ENCODE measurements around the gene MAD1L1. TPM values are rescaled to one million over a fixed set of nuclear protein-coding genes. Genes with fewer than 3 reads are reported as not detected.

The MAD1L1 gene
- total RNA-seq, 1 donor from 2014 or later, result 59.6 TPM

- H3K4me3 ChIP-seq, result no peak overlapping the region
- H3K4me1 ChIP-seq, result no peaks in the 10 kb centered on the region
- H3K36me3 ChIP-seq, result peaks cover 0 to 4% of the 10 kb centered on the region in 2 donors
- no peak overlapping the region for H3K27ac ChIP-seq
- H3K27me3 ChIP-seq, result no peaks in the 10 kb centered on the region
- TF ChIP-seq CTCF (IDR thresholded peaks at IDR 0.05), result no peak
- DNase-seq (ENCODE audit: low spot score in 2 of 2), result peak in 1 of 2 donors; percentile 37
- intact Hi-C loops (cut with DNase I), result no loop called here
- no peaks in the 10 kb centered on the region for H3K9me3 ChIP-seq
Observed at GRCh38 chr7:2005786-2006185, 227.0 kb downstream of the MAD1L1 start.

GRCh38 chr7:2004841-2005725 lies 227.7 kb downstream of the MAD1L1 start:
- intact Hi-C loops (cut with DNase I), result no loop called here
- no peaks in the 10 kb centered on the region for H3K9me3 ChIP-seq
- H3K4me1 ChIP-seq, result no peaks in the 10 kb centered on the region
- no peak for TF ChIP-seq CTCF (IDR thresholded peaks at IDR 0.05)
- H3K4me3 ChIP-seq, result no peak overlapping the region
- peak in 1 of 2 donors; percentile 59 for DNase-seq (ENCODE audit: low spot score in 2 of 2)
- H3K36me3 ChIP-seq, result peaks cover 0 to 4% of the 10 kb centered on the region in 2 donors
- no peaks in the 10 kb centered on the region for H3K27me3 ChIP-seq
- H3K27ac ChIP-seq, result no peak overlapping the region

GRCh38 chr7:2003931-2004812 lies 228.6 kb downstream of the MAD1L1 start:
- intact Hi-C loops (cut with DNase I), result no loop called here
- DNase-seq (ENCODE audit: low spot score in 2 of 2), result peak in 1 of 2 donors; percentile 58
- no peak overlapping the region for H3K4me3 ChIP-seq
- H3K9me3 ChIP-seq, result no peaks in the 10 kb centered on the region
- TF ChIP-seq CTCF (IDR thresholded peaks at IDR 0.05), result no peak
- H3K27me3 ChIP-seq, result no peaks in the 10 kb centered on the region
- H3K27ac ChIP-seq, result no peak overlapping the region
- no peaks in the 10 kb centered on the region for H3K4me1 ChIP-seq
- peaks cover 0 to 4% of the 10 kb centered on the region in 2 donors for H3K36me3 ChIP-seq

GRCh38 chr7:2003451-2003930 lies 229.3 kb downstream of the MAD1L1 start:
- intact Hi-C loops (cut with DNase I), result no loop called here
- no peaks in the 10 kb centered on the region for H3K27me3 ChIP-seq
- DNase-seq (ENCODE audit: low spot score in 2 of 2), result peak; percentile 4 to 48
- H3K27ac ChIP-seq, result no peak overlapping the region
- no peak for TF ChIP-seq CTCF (IDR thresholded peaks at IDR 0.05)
- H3K9me3 ChIP-seq, result no peaks in the 10 kb centered on the region
- H3K4me3 ChIP-seq, result no peak overlapping the region
- H3K36me3 ChIP-seq, result peaks cover 0 to 4% of the 10 kb centered on the region in 2 donors
- H3K4me1 ChIP-seq, result no peaks in the 10 kb centered on the region

- DNase-seq (ENCODE audit: low spot score in 2 of 2), result peak; percentile 2 to 37
- intact Hi-C loops (cut with DNase I), result no loop called here
- no peak for TF ChIP-seq CTCF (IDR thresholded peaks at IDR 0.05)
- peaks cover 0 to 4% of the 10 kb centered on the region in 2 donors for H3K36me3 ChIP-seq
- no peaks in the 10 kb centered on the region for H3K27me3 ChIP-seq
- no peaks in the 10 kb centered on the region for H3K4me1 ChIP-seq
- H3K9me3 ChIP-seq, result no peaks in the 10 kb centered on the region
- H3K4me3 ChIP-seq, result no peak overlapping the region
- H3K27ac ChIP-seq, result no peak overlapping the region
Observed at GRCh38 chr7:2002561-2003450, 229.9 kb downstream of the MAD1L1 start.

All from ascending aorta (tissue), 2 donors.